ENCODE results near the gene GPHN.

- no peak for TF ChIP-seq CTCF (IDR thresholded peaks at IDR 0.05)
- TF ChIP-seq POLR2A (IDR thresholded peaks at IDR 0.05): no peak
Observed at GRCh38 chr14:66613344-66613743, 105.4 kb downstream of the GPHN start.

Data from heart left ventricle (tissue), 13 donors.